ENCODE data around the gene DNAH2. TPM values are rescaled to one million over a fixed set of nuclear protein-coding genes. Genes with fewer than 3 reads are reported as not detected.
A peak's percentile ranks its signal among the peaks of the same experiment; 100 is the strongest.

The DNAH2 gene
- total and polyA plus RNA-seq, 2 experiments from 2014 or later: 0.77 to 2.1 TPM

DNA sequence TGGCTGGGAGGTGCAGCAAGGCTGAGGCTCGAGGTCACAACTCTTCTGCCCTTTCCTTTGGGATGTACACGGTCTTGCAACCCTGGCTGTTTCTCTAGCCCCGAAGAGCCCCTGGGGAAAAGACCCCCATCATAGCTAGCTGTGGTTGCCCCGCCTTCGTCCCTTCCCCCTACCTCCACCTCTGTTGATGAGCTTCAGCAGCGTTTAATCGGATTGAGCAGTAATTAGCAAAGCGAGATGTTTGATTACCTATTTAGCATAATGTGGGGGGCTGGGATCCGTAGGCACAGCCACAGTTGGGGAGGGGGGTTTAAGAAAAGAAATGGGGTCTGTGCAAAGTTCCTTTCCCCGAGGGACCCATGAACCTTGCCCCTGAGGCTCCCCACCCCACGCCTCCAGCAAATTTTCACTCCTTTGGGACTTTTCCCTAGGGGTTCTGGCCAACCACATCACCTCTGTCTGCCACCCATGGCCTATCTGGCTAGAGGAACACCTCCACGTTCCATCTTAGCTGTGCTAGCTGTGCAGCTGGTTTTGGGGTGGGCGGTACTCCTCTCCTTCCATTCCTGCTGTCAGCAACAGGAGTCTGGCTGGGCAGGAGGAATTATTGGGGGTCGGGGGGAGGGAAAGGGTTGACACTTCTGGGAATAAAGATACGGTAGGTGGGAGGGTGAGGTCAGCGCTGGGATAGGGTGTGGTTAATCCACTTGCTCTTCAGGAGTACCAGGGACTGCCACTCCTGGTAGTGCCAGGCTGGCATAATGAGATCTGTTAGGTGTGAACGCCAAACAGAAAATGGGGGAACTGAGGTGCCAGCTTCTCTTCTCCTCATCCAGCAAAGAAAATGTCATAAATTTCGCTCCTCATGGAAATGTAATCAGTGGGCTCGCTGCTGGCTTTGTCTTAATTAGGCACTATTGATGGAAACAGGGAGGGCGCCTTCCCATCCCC is 1.3 kb upstream of the DNAH2 start:
- Histone ChIP-seq H3K79me2 (no peaks in the 10 kb centered on the region), H3K9me2 (replicated peaks; ENCODE audit: insufficient read depth) (no peaks in the 10 kb centered on the region), H3K27me3 (peaks cover 25% of the 10 kb centered on the region), H3K4me3 (peak overlapping the region; percentile 47), H3K4me1 (ENCODE audit: insufficient read depth) (peaks cover 9% of the 10 kb centered on the region), H3K27ac (peak overlapping the region; percentile 66), H3K9me3 (ENCODE audit: low read depth) (no peaks in the 10 kb centered on the region), H3K4me2 (peak overlapping the region; percentile 83), H2AFZ (peak overlapping the region; percentile 93), H3K36me3 (replicated peaks; ENCODE audit: insufficient read depth, low read depth) (no peaks in the 10 kb centered on the region), H4K20me1 (ENCODE audit: insufficient read depth, poor library complexity, severe bottlenecking) (no peaks in the 10 kb centered on the region)
- TF ChIP-seq EZH2 (IDR thresholded peaks at IDR 0.05; ENCODE audit: borderline replicate concordance): no peak
- TF ChIP-seq EZH2phosphoT487 (IDR thresholded peaks at IDR 0.05; ENCODE audit: low read depth, severe bottlenecking, unreplicated experiment): no peak
- DNase-seq (ENCODE audit: low spot score): peak; percentile 6
- 49% methylated on average over 20 of the region's 20 CpGs for WGBS (ENCODE audit: low lambda C conversion rate, missing lambda C conversion rate)

DNA sequence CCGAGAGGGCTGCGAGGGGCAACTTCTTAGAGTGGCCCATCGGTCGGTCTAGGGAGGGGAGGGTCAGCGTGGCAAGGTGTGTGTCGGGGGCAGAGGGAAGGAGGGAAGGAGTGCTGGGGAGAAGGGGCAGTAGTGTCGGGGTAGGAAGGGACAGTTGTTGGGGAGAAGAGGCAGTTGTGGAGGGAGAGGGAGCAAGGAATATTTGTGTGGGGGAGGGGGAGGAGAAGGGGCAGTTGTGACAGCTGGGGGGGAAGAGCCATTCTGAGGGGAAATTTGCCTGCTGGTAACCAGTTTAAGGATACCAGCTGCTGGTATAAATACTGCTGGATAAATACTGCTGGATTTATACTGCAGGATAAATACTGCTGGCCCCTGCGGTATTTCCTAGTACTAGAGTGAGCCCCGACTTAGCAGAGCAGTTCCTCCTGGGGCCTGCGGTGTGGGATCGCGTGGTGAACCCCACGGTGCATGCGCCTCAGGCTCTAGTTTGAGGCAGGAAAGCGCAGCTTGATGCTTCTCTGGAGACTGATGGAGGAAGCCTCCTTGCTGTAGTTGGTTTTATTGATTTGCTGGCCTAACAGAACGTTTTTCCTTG is 309 bp downstream of the DNAH2 start:
- peaks cover 14% of the 10 kb centered on the region for H3K27me3 ChIP-seq
- H3K4me2 ChIP-seq: peak overlapping the region; percentile 83
- 10% methylated on average over 14 of the region's 16 CpGs for WGBS (ENCODE audit: low lambda C conversion rate, missing lambda C conversion rate)
- H3K79me2 ChIP-seq: no peaks in the 10 kb centered on the region
- no peaks in the 10 kb centered on the region for H3K9me2 ChIP-seq (replicated peaks; ENCODE audit: insufficient read depth)
- H3K36me3 ChIP-seq (replicated peaks; ENCODE audit: insufficient read depth, low read depth): no peaks in the 10 kb centered on the region
- no peaks in the 10 kb centered on the region for H3K9me3 ChIP-seq (ENCODE audit: low read depth)
- no peak for DNase-seq (ENCODE audit: low spot score)
- H3K4me1 ChIP-seq (ENCODE audit: insufficient read depth): peaks cover 9% of the 10 kb centered on the region
- peak overlapping the region; percentile 93 for H2AFZ ChIP-seq
- TF ChIP-seq, protein P1, sequence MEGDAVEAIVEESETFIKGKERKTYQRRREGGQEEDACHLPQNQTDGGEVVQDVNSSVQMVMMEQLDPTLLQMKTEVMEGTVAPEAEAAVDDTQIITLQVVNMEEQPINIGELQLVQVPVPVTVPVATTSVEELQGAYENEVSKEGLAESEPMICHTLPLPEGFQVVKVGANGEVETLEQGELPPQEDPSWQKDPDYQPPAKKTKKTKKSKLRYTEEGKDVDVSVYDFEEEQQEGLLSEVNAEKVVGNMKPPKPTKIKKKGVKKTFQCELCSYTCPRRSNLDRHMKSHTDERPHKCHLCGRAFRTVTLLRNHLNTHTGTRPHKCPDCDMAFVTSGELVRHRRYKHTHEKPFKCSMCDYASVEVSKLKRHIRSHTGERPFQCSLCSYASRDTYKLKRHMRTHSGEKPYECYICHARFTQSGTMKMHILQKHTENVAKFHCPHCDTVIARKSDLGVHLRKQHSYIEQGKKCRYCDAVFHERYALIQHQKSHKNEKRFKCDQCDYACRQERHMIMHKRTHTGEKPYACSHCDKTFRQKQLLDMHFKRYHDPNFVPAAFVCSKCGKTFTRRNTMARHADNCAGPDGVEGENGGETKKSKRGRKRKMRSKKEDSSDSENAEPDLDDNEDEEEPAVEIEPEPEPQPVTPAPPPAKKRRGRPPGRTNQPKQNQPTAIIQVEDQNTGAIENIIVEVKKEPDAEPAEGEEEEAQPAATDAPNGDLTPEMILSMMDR (IDR thresholded peaks at IDR 0.05; ENCODE audit: poor library complexity): no peak
- no peaks in the 10 kb centered on the region for H4K20me1 ChIP-seq (ENCODE audit: insufficient read depth, poor library complexity, severe bottlenecking)
- no peak overlapping the region for H3K27ac ChIP-seq
- peak overlapping the region; percentile 93 for H3K4me3 ChIP-seq

DNA sequence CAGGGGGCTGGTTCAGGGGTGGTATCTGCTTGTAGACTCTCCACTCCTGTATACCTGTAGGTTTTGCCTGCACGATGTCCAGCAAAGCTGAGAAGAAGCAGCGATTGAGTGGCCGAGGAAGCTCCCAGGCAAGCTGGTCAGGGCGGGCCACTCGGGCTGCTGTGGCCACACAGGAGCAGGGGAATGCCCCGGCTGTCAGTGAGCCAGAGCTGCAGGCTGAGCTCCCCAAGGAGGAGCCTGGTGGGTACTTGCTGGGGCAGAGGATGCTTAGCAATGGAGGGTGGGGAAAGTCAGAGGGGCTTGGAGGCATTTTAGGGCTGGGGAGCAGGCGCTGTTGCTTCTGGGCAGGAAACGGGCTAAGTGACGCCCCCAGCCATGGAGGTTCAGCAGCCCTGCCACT is 2.1 kb downstream of the DNAH2 start:
- Histone ChIP-seq H3K36me3 (replicated peaks; ENCODE audit: insufficient read depth, low read depth) (no peaks in the 10 kb centered on the region), H3K9me3 (ENCODE audit: low read depth) (no peaks in the 10 kb centered on the region), H4K20me1 (ENCODE audit: insufficient read depth, poor library complexity, severe bottlenecking) (no peaks in the 10 kb centered on the region), H3K4me3 (no peak overlapping the region), H3K27me3 (peaks cover 14% of the 10 kb centered on the region), H3K4me1 (ENCODE audit: insufficient read depth) (peaks cover 9% of the 10 kb centered on the region), H3K79me2 (no peaks in the 10 kb centered on the region), H3K9me2 (replicated peaks; ENCODE audit: insufficient read depth) (no peaks in the 10 kb centered on the region), H3K27ac (no peak overlapping the region), H2AFZ (no peak overlapping the region), H3K4me2 (no peak overlapping the region)
- DNase-seq (ENCODE audit: low spot score): no peak
- 86% methylated on average over 9 of the region's 9 CpGs for WGBS (ENCODE audit: low lambda C conversion rate, missing lambda C conversion rate)
- TF ChIP-seq, protein P1 (IDR thresholded peaks at IDR 0.05; ENCODE audit: poor library complexity): no peak
- TF ChIP-seq EZH2phosphoT487 (IDR thresholded peaks at IDR 0.05; ENCODE audit: low read depth, severe bottlenecking, unreplicated experiment) (no peak), EZH2 (IDR thresholded peaks at IDR 0.05; ENCODE audit: borderline replicate concordance) (no peak)

DNA sequence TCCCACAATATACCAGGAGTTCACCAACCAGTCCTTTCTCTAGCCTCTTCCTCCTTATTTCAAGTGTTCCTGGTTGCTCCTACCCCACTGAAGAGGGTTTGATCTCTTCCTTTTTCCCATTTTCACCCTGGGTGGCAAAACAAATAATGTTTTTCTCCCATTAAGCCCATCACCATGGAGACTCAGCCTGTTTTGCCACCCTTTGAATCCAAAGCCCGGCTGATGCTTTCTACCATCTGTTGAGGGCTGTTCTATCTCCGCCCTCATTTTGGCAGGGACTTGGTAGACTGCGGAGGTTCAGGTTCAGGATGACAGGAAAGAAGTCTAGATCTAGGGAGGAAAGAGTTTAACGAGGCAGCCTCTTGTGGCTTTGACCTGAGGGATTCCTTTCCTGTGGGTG is 2.6 kb downstream of the DNAH2 start:
- Histone ChIP-seq H2AFZ (no peak overlapping the region), H3K79me2 (no peaks in the 10 kb centered on the region), H3K4me3 (no peak overlapping the region), H3K27ac (no peak overlapping the region), H3K9me2 (replicated peaks; ENCODE audit: insufficient read depth) (no peaks in the 10 kb centered on the region), H3K4me1 (ENCODE audit: insufficient read depth) (peaks cover 9% of the 10 kb centered on the region), H4K20me1 (ENCODE audit: insufficient read depth, poor library complexity, severe bottlenecking) (no peaks in the 10 kb centered on the region), H3K4me2 (no peak overlapping the region), H3K27me3 (peaks cover 14% of the 10 kb centered on the region), H3K9me3 (ENCODE audit: low read depth) (no peaks in the 10 kb centered on the region), H3K36me3 (replicated peaks; ENCODE audit: insufficient read depth, low read depth) (no peaks in the 10 kb centered on the region)
- peak; percentile 0 for DNase-seq (ENCODE audit: low spot score)
- TF ChIP-seq EZH2 (IDR thresholded peaks at IDR 0.05; ENCODE audit: borderline replicate concordance) (no peak), EZH2phosphoT487 (IDR thresholded peaks at IDR 0.05; ENCODE audit: low read depth, severe bottlenecking, unreplicated experiment) (no peak)
- TF ChIP-seq, protein P1 (IDR thresholded peaks at IDR 0.05; ENCODE audit: poor library complexity): no peak
- WGBS (ENCODE audit: low lambda C conversion rate, missing lambda C conversion rate): 55% methylated on average over 4 of the region's 4 CpGs

Measured in hepatocyte (in vitro differentiated cells).